Measurements from ENCODE around the gene ERBB4. TPM values are rescaled to one million over a fixed set of nuclear protein-coding genes. Genes with fewer than 3 reads are reported as not detected.

The ERBB4 gene
- polyA plus RNA-seq, 1 of the 3 experiments (the other 2 are of a cell fraction) = 0.05 TPM

- POLR2A ChIA-PET = no interaction called here
- no peak for TF ChIP-seq FOSL2 (IDR thresholded peaks at IDR 0.05; ENCODE audit: borderline replicate concordance, low read depth)
- TF ChIP-seq RCOR1 (IDR thresholded peaks at IDR 0.05; ENCODE audit: low read length) = no peak
- no peak for TF ChIP-seq MXI1 (IDR thresholded peaks at IDR 0.05; ENCODE audit: low read depth, low read length)
- TF ChIP-seq ELF1 (IDR thresholded peaks at IDR 0.05) = no peak
- TF ChIP-seq EP300 (IDR thresholded peaks at IDR 0.05; ENCODE audit: borderline replicate concordance in 1 of 2, low read depth in 1 of 2, low read length in 1 of 2) = no peak
- TF ChIP-seq MAX (IDR thresholded peaks at IDR 0.05; ENCODE audit: low read depth) = no peak
- TF ChIP-seq REST (IDR thresholded peaks at IDR 0.05; ENCODE audit: low read depth, low read length) = no peak
- no peak for TF ChIP-seq EZH2phosphoT487 (IDR thresholded peaks at IDR 0.05; ENCODE audit: borderline replicate concordance, low read depth)
- CTCF ChIA-PET = no interaction called here
Observed at GRCh38 chr2:211748339-211748738, 790.3 kb downstream of the ERBB4 start.

GRCh38 chr2:211745295-211746097, 793.1 kb downstream of the ERBB4 start:
- 46% methylated on average over 4 of the region's 4 CpGs for WGBS (ENCODE audit: low lambda C conversion rate)
- Histone ChIP-seq H2AFZ (ENCODE audit: low read depth) (0 out of 2 replicates have a peak overlapping the region, but pooled peaks have one; percentile 68), H3K4me2 (no peak overlapping the region), H3K9ac (no peak overlapping the region), H3K4me3 (ENCODE audit: low read depth in 2 of 2, low read length in 1 of 2) (no peak overlapping the region; a peak in 1 of 4 replicates), H3K9me3 (no peaks in the 10 kb centered on the region), H3K36me3 (replicated peaks in 1 of 2; ENCODE audit: control insufficient read depth in 1 of 2, insufficient read depth in 2 of 2, low read length in 1 of 2) (no peaks in the 10 kb centered on the region), H3F3A (replicated peaks; ENCODE audit: insufficient read depth) (no peaks in the 10 kb centered on the region), H3K9me2 (no peaks in the 10 kb centered on the region), H4K20me1 (ENCODE audit: insufficient read depth) (no peaks in the 10 kb centered on the region), H3K27me3 (ENCODE audit: insufficient read depth) (no peaks in the 10 kb centered on the region), H3K79me2 (ENCODE audit: insufficient read depth) (no peaks in the 10 kb centered on the region), H3K27ac (ENCODE audit: low read depth in 2 of 2, low read length in 1 of 2) (no peak overlapping the region), H3K4me1 (ENCODE audit: control insufficient read depth in 1 of 2, insufficient read depth in 2 of 2, low read depth in 1 of 2, low read length in 1 of 2) (no peaks in the 10 kb centered on the region)
- TF ChIP-seq NFIC (IDR thresholded peaks at IDR 0.05; ENCODE audit: borderline replicate concordance) = no peak
- TF ChIP-seq FOSL2 (IDR thresholded peaks at IDR 0.05; ENCODE audit: borderline replicate concordance, low read depth) = no peak
- no peak for TF ChIP-seq MXI1 (IDR thresholded peaks at IDR 0.05; ENCODE audit: low read depth, low read length)
- no peak; the same call in 1 of the 2 replicates for TF ChIP-seq NRF1 (IDR thresholded peaks at IDR 0.05; ENCODE audit: low read depth, low read length)
- no peak for TF ChIP-seq EZH2phosphoT487 (IDR thresholded peaks at IDR 0.05; ENCODE audit: borderline replicate concordance, low read depth)
- TF ChIP-seq EP300 (IDR thresholded peaks at IDR 0.05; ENCODE audit: borderline replicate concordance in 1 of 2, low read depth in 1 of 2, low read length in 1 of 2) = no peak
- no peak for TF ChIP-seq REST (IDR thresholded peaks at IDR 0.05; ENCODE audit: low read depth, low read length)
- TF ChIP-seq RAD21 (IDR thresholded peaks at IDR 0.05; ENCODE audit: low read length) = peak; percentile 97
- TF ChIP-seq SMC3 (IDR thresholded peaks at IDR 0.05; ENCODE audit: low read depth, low read length) = peak; percentile 93
- TF ChIP-seq CTCF (IDR thresholded peaks at IDR 0.05) = peak; percentile 94
- CTCF ChIA-PET = interaction anchor here (0.6 to 4.4 kb wide), 65 partner anchors 10 to 1583 kb away, joined by 3 to 38 read pairs (median 4); partner anchors contain the start of gene ERBB4
- POLR2A ChIA-PET = no interaction called here
- DNase-seq = peak; percentile 65

More at GRCh38 chr2:211748339-211748738, 790.3 kb downstream of the ERBB4 start:
- H2AFZ ChIP-seq (ENCODE audit: low read depth) = no peak overlapping the region
- H3K27ac ChIP-seq (ENCODE audit: low read depth in 2 of 2, low read length in 1 of 2) = no peak overlapping the region
- WGBS (ENCODE audit: low lambda C conversion rate) = 95% methylated on average over 1 of the region's 1 CpG
- H3K4me3 ChIP-seq (ENCODE audit: low read depth in 2 of 2, low read length in 1 of 2) = no peak overlapping the region
- H3K27me3 ChIP-seq (ENCODE audit: insufficient read depth) = no peaks in the 10 kb centered on the region
- H3K79me2 ChIP-seq (ENCODE audit: insufficient read depth) = no peaks in the 10 kb centered on the region
- H3K9ac ChIP-seq = no peak overlapping the region
- H3K9me3 ChIP-seq = no peaks in the 10 kb centered on the region
- H3K4me1 ChIP-seq (ENCODE audit: control insufficient read depth in 1 of 2, insufficient read depth in 2 of 2, low read depth in 1 of 2, low read length in 1 of 2) = no peaks in the 10 kb centered on the region; a peak in 1 of 4 replicates
- H3K36me3 ChIP-seq (replicated peaks in 1 of 2; ENCODE audit: control insufficient read depth in 1 of 2, insufficient read depth in 2 of 2, low read length in 1 of 2) = no peaks in the 10 kb centered on the region
- H3F3A ChIP-seq (replicated peaks; ENCODE audit: insufficient read depth) = no peaks in the 10 kb centered on the region
- H4K20me1 ChIP-seq (ENCODE audit: insufficient read depth) = no peaks in the 10 kb centered on the region
- DNase-seq = no peak
- H3K4me2 ChIP-seq = no peak overlapping the region
- no peaks in the 10 kb centered on the region for H3K9me2 ChIP-seq

All from SK-N-SH (cell line).